Astrocyte of the cerebellum (primary cell): ENCODE measurements around the gene PTPRK.
"Not testable (repeated sequence)": the region's sequence is repeated elsewhere in the genome, so short reads cannot be mapped to it uniquely, and the experiment has no call there.

Experiments used
- DNase-seq: peaks from one replicate; pipeline ENCODE4 v3.0.0-alpha.2; 2011; ENCODE audit warnings: low read depth
- H3K4me3 ChIP-seq: 2 replicates; pipeline ENCODE4 v1.5.1; 2011; ENCODE audit warnings: mild to moderate bottlenecking, low read depth, low read length, moderate library complexity
- CTCF ChIP-seq: IDR thresholded peaks from 2 replicates; pipeline ENCODE4 v1.5.1; 2012; ENCODE audit warnings: low read length, low read depth, moderate library complexity, mild to moderate bottlenecking; ENCODE audit errors: missing control alignments
- in situ Hi-C: cut with HindIII; loops from 2 replicates; pipeline ENCODE4 v1.10.0; 2017; ENCODE audit warnings: low sequenced_read_pairs

Gene PTPRK

GRCh38 chr6:128437685-128438084 lies 82.7 kb downstream of the PTPRK start:
- in situ Hi-C loops, result no loop called here
- H3K4me3 ChIP-seq, result no peak overlapping the region
- DNase-seq, result no peak
- TF ChIP-seq CTCF, result no peak

DNA sequence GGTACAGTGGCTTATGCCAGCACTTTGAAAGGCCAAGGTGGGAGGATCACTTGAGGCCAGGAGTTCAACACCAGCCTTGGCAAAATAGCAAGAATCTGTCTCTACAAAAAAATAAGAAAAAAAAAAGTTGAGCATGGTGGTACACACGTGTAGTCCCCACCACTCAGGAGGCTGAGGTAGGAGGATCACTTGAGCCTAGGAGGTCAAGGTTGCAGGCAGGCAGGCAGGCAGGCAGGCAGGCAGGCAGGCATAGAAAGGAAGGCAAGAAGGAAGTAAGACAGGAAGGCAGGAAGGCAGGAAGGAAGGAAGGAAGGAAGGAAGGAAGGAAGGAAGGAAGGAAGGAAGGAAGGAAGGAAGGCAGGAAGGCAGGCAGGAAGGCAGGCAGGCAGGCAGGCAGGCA lies 85.6 kb downstream of the PTPRK start:
- H3K4me3 ChIP-seq, DNase-seq, in situ Hi-C loops: not testable (repeated sequence)

DNA sequence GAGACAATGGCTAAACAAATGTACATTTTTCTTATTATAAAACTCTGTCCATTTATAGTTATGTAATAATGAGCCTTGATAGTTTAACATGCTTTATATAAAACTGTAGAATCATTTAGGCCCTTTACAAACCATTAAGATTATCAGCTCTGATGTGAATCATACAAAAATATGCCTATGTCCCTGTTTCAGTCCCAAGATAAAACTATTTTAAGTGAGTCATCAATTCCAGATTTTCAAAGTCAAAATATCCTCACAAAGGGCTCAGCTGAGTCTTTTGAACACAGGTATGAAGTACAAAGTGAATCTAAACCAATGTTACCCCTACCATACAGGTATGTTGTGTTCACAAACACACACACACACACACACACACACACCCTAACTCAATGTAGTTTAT lies 88.0 kb downstream of the PTPRK start:
- in situ Hi-C loops, result no loop called here
- no peak for TF ChIP-seq CTCF
- H3K4me3 ChIP-seq, result no peak overlapping the region
- DNase-seq, result peak; percentile 20

GRCh38 chr6:128427139-128427538 lies 93.3 kb downstream of the PTPRK start:
- in situ Hi-C loops, result no loop called here
- H3K4me3 ChIP-seq, result no peak overlapping the region
- no peak for DNase-seq
- TF ChIP-seq CTCF, result no peak

DNA sequence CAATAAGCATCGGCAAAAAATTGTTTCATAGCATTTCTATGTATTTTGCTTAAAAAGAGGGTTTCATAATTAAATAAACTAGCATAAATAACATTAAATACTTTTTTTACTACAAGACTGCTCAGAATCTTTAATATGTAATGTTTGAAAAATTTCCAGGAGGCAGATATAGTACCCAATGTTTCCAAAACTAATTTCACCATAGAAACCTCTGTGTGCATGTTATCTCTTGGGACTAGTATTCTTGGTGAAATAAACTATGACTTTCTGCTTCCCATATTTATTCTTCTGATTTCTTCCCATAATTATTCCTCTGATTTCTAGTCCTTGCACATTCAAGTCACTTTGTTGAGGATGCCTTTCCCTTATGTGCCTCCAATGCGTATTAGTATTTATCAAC lies 94.5 kb downstream of the PTPRK start:
- no peak for DNase-seq
- no peak overlapping the region for H3K4me3 ChIP-seq
- no peak for TF ChIP-seq CTCF
- in situ Hi-C loops, result no loop called here

GRCh38 chr6:128422871-128423270 lies 97.5 kb downstream of the PTPRK start:
- in situ Hi-C loops, result no loop called here
- no peak for TF ChIP-seq CTCF
- no peak for DNase-seq
- no peak overlapping the region for H3K4me3 ChIP-seq

DNA sequence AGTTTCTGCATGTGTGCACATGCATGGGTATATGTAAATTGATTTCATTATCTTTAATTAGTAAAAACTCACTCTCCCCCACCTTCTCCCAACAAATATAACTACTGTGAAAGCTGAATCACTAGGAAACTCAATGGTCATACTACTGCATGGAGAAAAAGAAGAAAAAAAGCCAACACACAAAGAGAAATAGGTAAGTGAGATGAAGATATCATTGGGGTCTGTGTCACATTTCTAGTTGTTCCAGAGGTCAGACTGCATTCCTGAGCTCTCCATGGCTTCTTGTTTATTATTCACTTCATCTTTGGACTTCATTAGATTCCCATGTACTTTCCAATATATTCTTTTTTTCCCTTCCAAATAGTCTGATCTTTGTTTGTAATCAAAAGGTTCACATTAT lies 98.2 kb downstream of the PTPRK start:
- no peak for TF ChIP-seq CTCF
- DNase-seq, result no peak
- H3K4me3 ChIP-seq, result no peak overlapping the region
- in situ Hi-C loops, result no loop called here
